Measurements from ENCODE around the gene CUTC.

The CUTC gene

DNA sequence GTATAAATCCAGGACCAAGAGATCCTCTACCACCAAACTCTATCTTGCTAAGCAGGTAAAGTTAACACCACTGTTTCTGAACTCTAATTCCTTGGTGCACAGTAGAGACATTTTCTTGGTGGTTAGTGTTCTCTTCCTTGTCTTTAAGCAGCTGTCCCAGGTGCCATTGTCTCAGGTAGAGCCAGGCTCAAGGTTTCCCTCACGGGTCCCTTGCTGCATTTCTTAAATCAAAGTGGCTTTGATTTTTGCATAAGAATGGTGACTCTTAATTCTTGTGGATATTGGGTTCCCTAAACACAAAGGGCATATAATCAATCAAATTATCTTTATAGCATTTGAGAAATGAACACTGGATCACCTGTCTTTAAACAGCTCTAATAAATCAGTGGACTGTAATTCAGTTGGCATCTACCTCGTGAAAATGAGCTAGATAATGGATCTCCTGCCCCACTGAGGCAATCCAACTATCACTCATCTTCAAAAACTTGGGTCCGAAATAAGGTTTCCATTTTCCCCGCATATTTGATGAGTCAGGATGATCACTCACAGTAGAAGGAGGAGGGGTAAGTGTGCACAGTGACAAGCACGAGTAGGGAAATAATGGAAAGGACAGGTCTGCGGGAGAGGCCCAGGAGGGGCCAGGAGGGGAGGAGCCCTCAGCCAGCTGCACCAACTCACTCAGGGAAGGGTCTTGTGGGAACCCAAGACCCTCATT is 52.9 kb downstream of the CUTC start:
- TF ChIP-seq, protein P1, sequence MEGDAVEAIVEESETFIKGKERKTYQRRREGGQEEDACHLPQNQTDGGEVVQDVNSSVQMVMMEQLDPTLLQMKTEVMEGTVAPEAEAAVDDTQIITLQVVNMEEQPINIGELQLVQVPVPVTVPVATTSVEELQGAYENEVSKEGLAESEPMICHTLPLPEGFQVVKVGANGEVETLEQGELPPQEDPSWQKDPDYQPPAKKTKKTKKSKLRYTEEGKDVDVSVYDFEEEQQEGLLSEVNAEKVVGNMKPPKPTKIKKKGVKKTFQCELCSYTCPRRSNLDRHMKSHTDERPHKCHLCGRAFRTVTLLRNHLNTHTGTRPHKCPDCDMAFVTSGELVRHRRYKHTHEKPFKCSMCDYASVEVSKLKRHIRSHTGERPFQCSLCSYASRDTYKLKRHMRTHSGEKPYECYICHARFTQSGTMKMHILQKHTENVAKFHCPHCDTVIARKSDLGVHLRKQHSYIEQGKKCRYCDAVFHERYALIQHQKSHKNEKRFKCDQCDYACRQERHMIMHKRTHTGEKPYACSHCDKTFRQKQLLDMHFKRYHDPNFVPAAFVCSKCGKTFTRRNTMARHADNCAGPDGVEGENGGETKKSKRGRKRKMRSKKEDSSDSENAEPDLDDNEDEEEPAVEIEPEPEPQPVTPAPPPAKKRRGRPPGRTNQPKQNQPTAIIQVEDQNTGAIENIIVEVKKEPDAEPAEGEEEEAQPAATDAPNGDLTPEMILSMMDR (conservative IDR thresholded peaks at IDR 0.05; ENCODE audit: low read depth, low read length), result no peak
- no peaks in the 10 kb centered on the region for H3K79me2 ChIP-seq (ENCODE audit: insufficient read depth, low read depth)
- no peaks in the 10 kb centered on the region for H3K36me3 ChIP-seq (ENCODE audit: insufficient read depth)
- no peak overlapping the region for H3K9ac ChIP-seq
- no peak overlapping the region for H2AFZ ChIP-seq (ENCODE audit: low read depth)
- H4K20me1 ChIP-seq (ENCODE audit: insufficient read depth), result no peaks in the 10 kb centered on the region
- no peak overlapping the region for H3K4me2 ChIP-seq
- no peaks in the 10 kb centered on the region for H3K27me3 ChIP-seq (ENCODE audit: insufficient read depth, low read depth)
- no peak overlapping the region for H3K27ac ChIP-seq
- H3K4me3 ChIP-seq (IDR thresholded peaks at IDR 0.05; ENCODE audit: insufficient read depth, low read depth, low read length), result no peak overlapping the region
- no peaks in the 10 kb centered on the region for H3K4me1 ChIP-seq (ENCODE audit: low read depth, poor library complexity, severe bottlenecking)

- H3K27me3 ChIP-seq (ENCODE audit: insufficient read depth, low read depth), result no peaks in the 10 kb centered on the region
- H3K4me2 ChIP-seq, result no peak overlapping the region
- H2AFZ ChIP-seq (ENCODE audit: low read depth), result no peak overlapping the region
- H3K79me2 ChIP-seq (ENCODE audit: insufficient read depth, low read depth), result no peaks in the 10 kb centered on the region
- no peak overlapping the region for H3K27ac ChIP-seq
- no peaks in the 10 kb centered on the region for H3K36me3 ChIP-seq (ENCODE audit: insufficient read depth)
- H3K4me1 ChIP-seq (ENCODE audit: low read depth, poor library complexity, severe bottlenecking), result no peaks in the 10 kb centered on the region
- H3K9ac ChIP-seq, result no peak overlapping the region
- no peaks in the 10 kb centered on the region for H4K20me1 ChIP-seq (ENCODE audit: insufficient read depth)
- no peak overlapping the region for H3K4me3 ChIP-seq (IDR thresholded peaks at IDR 0.05; ENCODE audit: insufficient read depth, low read depth, low read length)
- TF ChIP-seq, protein P1 (conservative IDR thresholded peaks at IDR 0.05; ENCODE audit: low read depth, low read length), result no peak
These were observed 53.6 kb downstream of the CUTC start for GRCh38 chr10:99785646-99786045.

- H3K4me3 ChIP-seq (IDR thresholded peaks at IDR 0.05; ENCODE audit: insufficient read depth, low read depth, low read length), result no peak overlapping the region
- H3K4me1 ChIP-seq (ENCODE audit: low read depth, poor library complexity, severe bottlenecking), result no peaks in the 10 kb centered on the region
- no peak overlapping the region for H3K4me2 ChIP-seq
- no peaks in the 10 kb centered on the region for H4K20me1 ChIP-seq (ENCODE audit: insufficient read depth)
- no peaks in the 10 kb centered on the region for H3K27me3 ChIP-seq (ENCODE audit: insufficient read depth, low read depth)
- H3K79me2 ChIP-seq (ENCODE audit: insufficient read depth, low read depth), result no peaks in the 10 kb centered on the region
- H3K36me3 ChIP-seq (ENCODE audit: insufficient read depth), result no peaks in the 10 kb centered on the region
- no peak overlapping the region for H3K9ac ChIP-seq
- TF ChIP-seq, protein P1 (conservative IDR thresholded peaks at IDR 0.05; ENCODE audit: low read depth, low read length), result no peak
- no peak overlapping the region for H2AFZ ChIP-seq (ENCODE audit: low read depth)
- no peak overlapping the region for H3K27ac ChIP-seq
These were observed 55.3 kb downstream of the CUTC start for GRCh38 chr10:99787311-99787710.

GRCh38 chr10:99787782-99788445 is 55.9 kb downstream of the CUTC start:
- H3K27me3 ChIP-seq (ENCODE audit: insufficient read depth, low read depth), result no peaks in the 10 kb centered on the region
- H3K36me3 ChIP-seq (ENCODE audit: insufficient read depth), result no peaks in the 10 kb centered on the region
- TF ChIP-seq, protein P1 (conservative IDR thresholded peaks at IDR 0.05; ENCODE audit: low read depth, low read length), result no peak
- no peak overlapping the region for H2AFZ ChIP-seq (ENCODE audit: low read depth)
- H3K79me2 ChIP-seq (ENCODE audit: insufficient read depth, low read depth), result no peaks in the 10 kb centered on the region
- H3K4me2 ChIP-seq, result no peak overlapping the region
- H3K27ac ChIP-seq, result no peak overlapping the region
- H3K4me3 ChIP-seq (IDR thresholded peaks at IDR 0.05; ENCODE audit: insufficient read depth, low read depth, low read length), result no peak overlapping the region
- H3K9ac ChIP-seq, result no peak overlapping the region
- H3K4me1 ChIP-seq (ENCODE audit: low read depth, poor library complexity, severe bottlenecking), result no peaks in the 10 kb centered on the region
- no peaks in the 10 kb centered on the region for H4K20me1 ChIP-seq (ENCODE audit: insufficient read depth)
